Natural killer cell (primary cell): ENCODE results near the gene ZMYM2. TPM values are rescaled to one million over a fixed set of nuclear protein-coding genes. Genes with fewer than 3 reads are reported as not detected.

Experiments
- ATAC-seq, 3 donors: fragments of 150-1000 bp in 2 of 3; fragments of 200-7000 bp in 1 of 3; cut with Tn5 transposase; 1 replicate in 1 of 3; 2 replicates in 2 of 3; pipeline ENCODE4 v1.10.0; 2021; ENCODE audit warnings: mild to moderate bottlenecking in 2 of 3, moderate library complexity in 2 of 3
- DNase-seq, 2 donors: peaks; one replicate each; pipeline versions ENCODE4 v3.0.0 to v3.0.0-alpha.2; 2013 to 2021; ENCODE audit warnings: mixed read lengths in 1 of 2
- H3K27ac ChIP-seq: one replicate; pipeline ENCODE4 v1.5.1; 2013; ENCODE audit warnings: mild to moderate bottlenecking, low read length
- H3K27me3 ChIP-seq: one replicate; pipeline ENCODE4 v1.6.1; 2013; ENCODE audit warnings: low read length; ENCODE audit not compliant: control insufficient read depth, insufficient read depth
- H3K36me3 ChIP-seq: one replicate; pipeline ENCODE4 v1.6.1; 2013; ENCODE audit warnings: low read length; ENCODE audit not compliant: control insufficient read depth, insufficient read depth
- H3K4me1 ChIP-seq: one replicate; pipeline ENCODE4 v1.6.1; 2013; ENCODE audit warnings: low read length; ENCODE audit not compliant: control insufficient read depth, insufficient read depth
- H3K4me3 ChIP-seq: one replicate; pipeline ENCODE4 v1.5.1; 2013; ENCODE audit warnings: low read length
- H3K9me3 ChIP-seq: one replicate; pipeline ENCODE4 v1.6.1; 2013; ENCODE audit warnings: low read length; ENCODE audit not compliant: control insufficient read depth, insufficient read depth
- H3K27ac Mint-ChIP-seq, 2 donors: one replicate each; pipeline ENCODE4 v1.8.0; 2022; ENCODE audit warnings: mild to moderate bottlenecking in 2 of 2, mixed read lengths in 2 of 2, moderate library complexity in 1 of 2
- H3K27me3 Mint-ChIP-seq, 2 donors: one replicate each; pipeline ENCODE4 v1.8.0; 2022; ENCODE audit warnings: low read depth in 2 of 2, mixed read lengths in 2 of 2
- H3K36me3 Mint-ChIP-seq: one replicate; pipeline ENCODE4 v1.8.0; 2022; ENCODE audit warnings: mixed read lengths
- H3K4me1 Mint-ChIP-seq, 2 donors: one replicate each; pipeline ENCODE4 v1.8.0; 2022; ENCODE audit warnings: mixed read lengths in 2 of 2
- H3K4me3 Mint-ChIP-seq: one replicate; pipeline ENCODE4 v1.8.0; 2022; ENCODE audit warnings: mild to moderate bottlenecking, moderate library complexity, mixed read lengths
- H3K9me3 Mint-ChIP-seq, 2 donors: one replicate each; pipeline ENCODE4 v1.8.0; 2022; ENCODE audit warnings: mixed read lengths in 2 of 2
- CTCF ChIP-seq: fragments of 200-600 bp; IDR thresholded peaks from one replicate; pipeline ENCODE4 v1.8.0; 2022; ENCODE audit warnings: antibody characterized with exemption
- WGBS: methylation state at CpG from one replicate; pipeline ENCODE4 v1.1.7; 2013; ENCODE audit warnings: missing lambda C conversion rate; ENCODE audit not compliant: insufficient coverage; 5-methylcytosine and 5-hydroxymethylcytosine counted together
- intact Hi-C: fragments of 100-400 bp; cut with micrococcal nuclease; formaldehyde crosslinking; loops from one replicate; pipeline ENCODE4 v1.14.2; 2022
- total RNA-seq, 4 donors: library from RNA; stranded (reverse); fragments of 120-200 nt in 1 of 4; gene quantifications; one replicate each; pipeline versions ENCODE4 v1.2.3 to v1.2.4, GENCODE V29; 2013 to 2022

The ZMYM2 gene
- total RNA-seq, 3 donors from 2014 or later (not counting 1 experiment from before 2014, with no cell fraction given), result 82.1 to 101 (median 87.0) TPM

- DNase-seq (no peak), ATAC-seq (no peak)
- Histone ChIP-seq H3K4me1 (peaks cover 21% of the 10 kb centered on the region), H3K9me3 (no peaks in the 10 kb centered on the region), H3K4me3 (no peak overlapping the region), H3K36me3 (no peaks in the 10 kb centered on the region), H3K27me3 (peaks cover 18% of the 10 kb centered on the region), H3K27ac (no peak overlapping the region)
- no peak for TF ChIP-seq CTCF
- peak overlapping the region; percentile 22 for H3K4me3 Mint-ChIP-seq
- WGBS, result 59% methylated on average over 13 of the region's 16 CpGs
- no peak overlapping the region for H3K27ac Mint-ChIP-seq
- no peaks in the 10 kb centered on the region for H3K36me3 Mint-ChIP-seq
- H3K4me1 Mint-ChIP-seq, result peaks cover 0 to 7% of the 10 kb centered on the region in 2 donors
- no peaks in the 10 kb centered on the region for H3K9me3 Mint-ChIP-seq
- intact Hi-C loops, result no loop called here
- H3K27me3 Mint-ChIP-seq, result peaks cover 8 to 9% of the 10 kb centered on the region in 2 donors
Measured at GRCh38 chr13:20126541-20127261, 168.2 kb downstream of the ZMYM2 start.

- H3K4me3 ChIP-seq, result peak overlapping the region; percentile 43
- no peak overlapping the region for H3K27ac ChIP-seq
Measured at GRCh38 chr13:20127262-20127561, 168.7 kb downstream of the ZMYM2 start.

GRCh38 chr13:20127562-20128458, 169.3 kb downstream of the ZMYM2 start:
- peaks cover 21% of the 10 kb centered on the region for H3K4me1 ChIP-seq
- H3K27ac Mint-ChIP-seq, result no peak overlapping the region
- peaks cover 18% of the 10 kb centered on the region for H3K27me3 ChIP-seq
- DNase-seq (peak; percentile 49 to 59), ATAC-seq (peak; percentile 69 to 85 (median 77))
- peaks cover 0 to 7% of the 10 kb centered on the region in 2 donors for H3K4me1 Mint-ChIP-seq
- peak overlapping the region; percentile 55 for H3K27ac ChIP-seq
- no peaks in the 10 kb centered on the region for H3K9me3 ChIP-seq
- no peaks in the 10 kb centered on the region for H3K9me3 Mint-ChIP-seq
- H3K36me3 Mint-ChIP-seq, result no peaks in the 10 kb centered on the region
- under 1% methylated on average over 82 of the region's 82 CpGs for WGBS
- H3K4me3 ChIP-seq, result peak overlapping the region; percentile 43
- peak overlapping the region; percentile 33 for H3K4me3 Mint-ChIP-seq
- peaks cover 8 to 9% of the 10 kb centered on the region in 2 donors for H3K27me3 Mint-ChIP-seq
- TF ChIP-seq CTCF, result peak; percentile 35
- no peaks in the 10 kb centered on the region for H3K36me3 ChIP-seq
- intact Hi-C loops, result no loop called here

More at GRCh38 chr13:20127262-20127561, 168.7 kb downstream of the ZMYM2 start:
- Histone ChIP-seq H3K36me3 (no peaks in the 10 kb centered on the region), H3K9me3 (no peaks in the 10 kb centered on the region), H3K27me3 (peaks cover 18% of the 10 kb centered on the region), H3K4me1 (peaks cover 21% of the 10 kb centered on the region)
- H3K36me3 Mint-ChIP-seq, result no peaks in the 10 kb centered on the region
- intact Hi-C loops, result no loop called here
- H3K9me3 Mint-ChIP-seq, result no peaks in the 10 kb centered on the region
- no peak overlapping the region for H3K27ac Mint-ChIP-seq
- H3K27me3 Mint-ChIP-seq, result peaks cover 8 to 9% of the 10 kb centered on the region in 2 donors
- peak; percentile 12 to 48 (median 28) for ATAC-seq
- peak overlapping the region; percentile 33 for H3K4me3 Mint-ChIP-seq
- peaks cover 0 to 7% of the 10 kb centered on the region in 2 donors for H3K4me1 Mint-ChIP-seq
- DNase-seq, result no peak
- no peak for TF ChIP-seq CTCF
- WGBS, result 13% methylated on average over 6 of the region's 6 CpGs
